Measurements from ENCODE around the gene STOML2. TPM values are rescaled to one million over a fixed set of nuclear protein-coding genes. Genes with fewer than 3 reads are reported as not detected.

Gene STOML2
- polyA plus RNA-seq, 4 donors = 125 to 138 (median 129) TPM

- DNase-seq (ENCODE audit: low read depth in 4 of 4, low spot score in 3 of 4) = no peak
Measured at GRCh38 chr9:35074141-35074540, 28.8 kb downstream of the STOML2 start.

- DNase-seq (ENCODE audit: low read depth in 4 of 4, low spot score in 3 of 4) = no peak
Measured at GRCh38 chr9:35073279-35073612, 29.7 kb downstream of the STOML2 start.

- DNase-seq (ENCODE audit: low read depth in 4 of 4, low spot score in 3 of 4) = peak; percentile 91 to 97 (median 94)
Measured at GRCh38 chr9:35072461-35073278, 30.3 kb downstream of the STOML2 start, which contains the start of gene VCP. TSS of gene VCP (minus strand) at chr9:35072625. CDS start at chr9:35072353, 272 bp downstream.

- peak; percentile 63 to 73 (median 68) for DNase-seq (ENCODE audit: low read depth in 4 of 4, low spot score in 3 of 4)
Measured at GRCh38 chr9:35071814-35072460, 31.0 kb downstream of the STOML2 start.

DNA sequence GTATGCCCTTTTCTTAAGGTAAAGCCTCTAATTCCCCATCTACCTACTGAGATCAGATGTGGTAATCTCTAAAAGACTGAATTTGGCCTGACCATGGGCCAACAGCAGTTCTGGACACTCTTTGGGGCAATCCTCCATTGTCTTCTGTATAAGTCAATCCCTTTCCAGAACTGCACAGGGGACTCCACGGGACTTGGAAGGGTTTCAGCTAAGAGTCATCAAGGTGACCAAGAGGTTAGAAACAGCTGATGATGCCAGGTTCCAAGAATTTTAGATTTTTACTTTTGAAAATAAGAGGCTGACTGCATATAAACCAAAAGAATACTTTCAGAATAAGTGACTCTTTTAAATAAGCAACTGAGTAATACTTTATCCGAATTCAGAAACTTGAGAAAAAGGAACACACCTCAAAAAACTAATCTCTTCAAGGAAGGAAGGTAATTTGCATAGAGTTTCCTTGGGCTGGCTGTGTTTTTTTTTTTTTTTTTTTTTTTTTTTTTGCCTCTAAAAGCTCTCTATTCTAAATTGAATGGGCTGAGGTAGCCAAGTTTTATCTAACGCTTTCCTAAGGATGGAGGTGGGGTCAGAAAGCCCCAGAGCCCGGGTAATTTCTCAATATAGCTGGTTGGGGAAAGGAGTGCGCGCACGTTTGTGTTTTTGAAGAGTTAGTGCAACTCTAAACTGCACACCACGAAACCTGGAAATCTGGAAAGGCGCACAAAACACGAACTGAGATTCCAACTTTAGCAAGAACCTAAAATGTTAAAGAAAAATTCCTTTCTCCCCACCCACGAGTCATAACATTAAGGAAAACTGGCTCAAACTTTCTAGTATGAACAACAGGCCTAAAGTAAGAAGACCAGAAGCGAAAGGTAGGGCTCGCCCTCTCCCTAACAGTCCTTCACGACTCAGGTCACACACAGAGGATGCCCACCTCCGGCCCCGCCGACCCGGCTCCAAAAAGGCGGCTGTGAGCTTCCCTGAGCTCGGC is 31.8 kb downstream of the STOML2 start:
- no peak for DNase-seq (ENCODE audit: low read depth in 4 of 4, low spot score in 3 of 4)

GRCh38 chr9:35069020-35069419 is 33.9 kb downstream of the STOML2 start:
- no peak for DNase-seq (ENCODE audit: low read depth in 4 of 4, low spot score in 3 of 4)

- no peak for DNase-seq (ENCODE audit: low read depth in 4 of 4, low spot score in 3 of 4)
Measured at GRCh38 chr9:35067056-35067455, 35.9 kb downstream of the STOML2 start.

DNA sequence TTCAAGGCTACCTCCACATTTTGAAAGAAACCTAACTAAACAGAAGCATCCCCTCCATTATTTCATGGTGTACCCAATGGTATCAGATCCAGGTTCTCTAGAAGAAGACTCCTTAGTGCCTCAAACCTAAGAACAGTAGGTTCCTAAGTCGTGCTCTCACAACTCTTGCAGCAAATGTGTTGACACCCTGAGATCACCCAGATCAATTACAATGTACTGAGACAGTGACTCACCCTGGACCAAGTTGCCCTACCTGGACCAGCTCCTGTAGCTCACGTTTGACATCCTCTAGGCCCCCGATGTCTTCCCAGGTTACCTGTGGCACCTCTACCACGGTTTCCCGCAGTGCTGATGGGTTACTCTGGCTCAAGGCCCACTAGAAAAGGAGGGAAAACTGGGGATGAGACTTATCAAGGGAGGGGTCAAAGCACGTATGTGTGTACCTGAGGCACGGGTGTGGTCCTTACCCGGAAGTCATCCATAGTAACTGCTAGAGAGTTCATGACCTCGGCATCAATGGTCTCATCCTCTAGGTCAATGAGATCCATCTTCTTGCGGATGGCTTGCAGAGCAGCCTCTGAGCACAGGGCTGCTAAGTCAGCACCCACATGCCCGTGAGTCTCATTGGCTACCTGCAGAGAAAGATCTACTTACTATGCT is 42.3 kb downstream of the STOML2 start:
- DNase-seq (ENCODE audit: low read depth in 4 of 4, low spot score in 3 of 4) = no peak

DNA sequence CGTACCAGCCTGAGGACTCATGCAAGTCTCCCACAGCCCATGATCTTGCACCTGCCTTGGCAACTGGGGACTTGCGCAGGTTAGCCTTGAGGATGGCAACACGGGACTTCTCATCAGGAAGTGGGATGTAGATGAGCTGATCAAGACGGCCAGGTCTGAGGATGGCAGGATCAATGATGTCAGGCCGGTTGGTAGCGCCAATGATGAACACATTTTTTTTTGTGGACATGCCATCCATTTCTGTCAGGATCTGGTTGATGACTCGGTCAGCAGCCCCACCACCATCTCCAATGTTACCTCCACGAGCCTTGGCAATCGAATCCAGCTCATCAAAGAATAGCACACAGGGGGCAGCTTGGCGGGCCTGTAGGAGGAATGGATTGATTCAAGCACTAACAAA is 43.5 kb downstream of the STOML2 start:
- DNase-seq (ENCODE audit: low read depth in 4 of 4, low spot score in 3 of 4) = no peak

GRCh38 chr9:35057271-35057620 is 45.7 kb downstream of the STOML2 start:
- no peak for DNase-seq (ENCODE audit: low read depth in 4 of 4, low spot score in 3 of 4)

DNA sequence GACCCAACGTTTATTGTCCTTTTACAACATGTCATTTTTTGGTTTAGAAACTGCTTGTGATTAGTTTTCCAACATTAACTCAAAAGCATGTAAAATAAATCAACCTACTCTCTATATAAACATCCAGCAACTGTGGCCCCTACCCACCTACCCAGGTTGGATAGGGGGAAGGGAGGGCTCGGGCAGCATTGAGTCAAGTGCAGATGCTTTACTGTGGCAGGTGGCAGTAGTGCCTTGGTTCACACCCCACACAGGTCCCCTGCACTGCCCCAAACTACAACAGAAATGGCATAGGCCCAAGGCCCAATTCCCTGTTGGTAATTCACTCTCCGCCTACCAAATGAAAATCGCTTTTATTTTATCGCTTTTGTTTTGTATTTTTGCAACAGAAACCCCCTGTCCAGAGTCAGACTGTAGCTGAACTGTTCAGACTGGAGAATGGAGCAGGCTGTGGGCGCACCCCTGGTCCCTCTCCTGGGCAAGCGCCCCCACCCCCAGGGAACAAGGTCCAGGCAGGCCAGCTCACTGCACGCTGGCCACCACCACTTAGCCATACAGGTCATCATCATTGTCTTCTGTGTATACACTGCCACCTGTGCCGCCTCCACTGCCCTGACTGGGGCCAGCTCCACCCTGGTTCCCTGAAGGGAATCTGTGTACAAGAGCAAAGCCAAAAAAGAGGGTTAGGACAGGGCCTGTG is 46.2 kb downstream of the STOML2 start:
- DNase-seq (ENCODE audit: low read depth in 4 of 4, low spot score in 3 of 4) = no peak

GRCh38 chr9:35054871-35055644 is 47.9 kb downstream of the STOML2 start:
- no peak for DNase-seq (ENCODE audit: low read depth in 4 of 4, low spot score in 3 of 4)

DNA sequence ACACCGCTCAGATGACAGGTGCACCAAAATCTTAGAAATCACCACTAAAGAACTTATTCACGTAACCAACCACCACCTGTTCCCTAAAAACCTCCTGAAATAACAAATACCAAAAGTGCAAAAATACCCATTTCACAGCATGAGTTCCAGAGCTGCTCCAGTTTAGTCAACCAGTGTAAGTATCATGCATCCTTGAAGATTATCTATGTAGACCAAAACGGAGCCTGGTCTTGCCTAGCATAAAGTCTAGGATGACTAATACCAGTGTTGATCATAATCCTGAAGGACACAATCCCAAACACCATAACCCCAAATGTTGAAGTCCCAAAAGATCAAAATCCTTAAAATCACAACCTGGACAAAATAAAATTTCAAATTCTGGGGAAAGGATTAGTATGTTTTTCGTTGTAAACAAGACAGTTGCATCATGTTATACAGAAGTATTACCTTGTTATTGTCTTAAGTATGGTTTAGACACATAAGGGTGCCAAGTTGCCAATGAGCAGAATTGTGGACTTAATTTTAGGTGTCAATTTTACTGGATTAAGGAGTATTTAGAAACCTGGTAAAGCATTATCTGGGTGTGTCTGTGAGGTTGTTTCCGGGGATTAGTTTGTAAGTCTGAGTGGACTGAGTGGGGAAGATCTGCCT is 48.6 kb downstream of the STOML2 start:
- no peak for DNase-seq (ENCODE audit: low read depth in 4 of 4, low spot score in 3 of 4)

DNA sequence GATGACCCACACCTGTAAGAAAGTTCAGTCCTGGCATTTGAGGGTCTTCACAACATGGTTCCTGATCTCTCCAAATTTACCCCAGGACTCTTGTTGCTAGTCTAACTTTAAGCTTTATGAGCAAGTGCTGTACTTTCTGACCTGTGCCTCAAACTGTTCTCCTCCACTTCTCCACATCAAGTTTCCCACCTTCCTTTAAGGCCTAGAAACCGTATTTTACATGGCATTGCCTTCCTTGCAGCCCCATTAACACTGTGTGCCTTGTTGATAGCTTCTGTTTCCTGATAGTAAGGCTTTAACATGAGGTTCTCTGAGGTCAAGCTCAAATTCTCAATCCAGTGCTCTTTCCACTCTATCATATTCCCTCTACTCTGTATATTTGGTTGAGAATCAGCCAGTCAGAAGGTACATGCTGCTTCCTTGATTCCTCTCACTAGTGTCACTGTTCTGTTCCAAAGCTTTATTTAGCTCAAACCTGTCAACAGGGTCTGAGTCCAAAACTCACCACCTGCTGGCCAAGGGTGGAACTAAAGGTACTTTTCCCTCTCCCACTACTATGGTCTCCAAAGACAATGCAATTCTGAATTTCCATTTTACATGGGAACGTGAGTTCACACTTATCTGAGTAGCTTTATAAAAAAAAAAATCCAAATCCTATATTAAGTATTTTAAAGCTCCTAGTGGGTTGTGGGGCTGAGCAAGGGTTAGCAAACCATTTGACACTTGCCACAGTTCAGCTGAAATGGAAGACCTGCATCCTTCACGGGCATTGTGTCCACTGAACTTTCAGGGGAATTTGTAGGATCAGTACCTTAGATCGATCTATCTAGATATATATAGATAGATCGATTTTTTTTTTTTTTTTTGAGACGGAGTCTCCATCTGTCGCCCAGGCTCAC is 51.6 kb downstream of the STOML2 start:
- DNase-seq (ENCODE audit: low read depth in 4 of 4, low spot score in 3 of 4) = no peak

Data from right renal pelvis (tissue), 4 donors.